Fibroblast of pulmonary artery (primary cell): Measurements from ENCODE around the gene LRRC43.

Source experiments
- DNase-seq: peaks from one replicate; pipeline ENCODE4 v3.0.0-alpha.2; 2010; ENCODE audit warnings: low read depth
- H3K4me3 ChIP-seq: replicated peaks from 2 replicates; pipeline ENCODE4 v1.5.1; 2011; ENCODE audit warnings: low read depth, mild to moderate bottlenecking, control low read depth, low read length, moderate library complexity
- CTCF ChIP-seq: IDR thresholded peaks from 2 replicates; pipeline ENCODE4 v1.5.1; 2011; ENCODE audit warnings: mild to moderate bottlenecking, control low read depth, low read length, inconsistent platforms; ENCODE audit errors: missing control alignments

Gene LRRC43

GRCh38 chr12:122192441-122192840 lies 9.5 kb downstream of the LRRC43 start:
- DNase-seq: no peak
- no peak for TF ChIP-seq CTCF
- no peak overlapping the region for H3K4me3 ChIP-seq

GRCh38 chr12:122194804-122195203 lies 11.9 kb downstream of the LRRC43 start:
- DNase-seq: no peak
- TF ChIP-seq CTCF: no peak
- H3K4me3 ChIP-seq: no peak overlapping the region

GRCh38 chr12:122195405-122195804 lies 12.5 kb downstream of the LRRC43 start:
- no peak for TF ChIP-seq CTCF
- no peak overlapping the region for H3K4me3 ChIP-seq
- DNase-seq: no peak

GRCh38 chr12:122197612-122197966 lies 14.7 kb downstream of the LRRC43 start:
- TF ChIP-seq CTCF: no peak
- H3K4me3 ChIP-seq: no peak overlapping the region
- no peak for DNase-seq

- DNase-seq: no peak
- TF ChIP-seq CTCF: no peak
- no peak overlapping the region for H3K4me3 ChIP-seq
Observed at GRCh38 chr12:122199484-122200355, 16.8 kb downstream of the LRRC43 start.

- no peak for DNase-seq
- H3K4me3 ChIP-seq: no peak overlapping the region
- no peak for TF ChIP-seq CTCF
Observed at GRCh38 chr12:122200541-122201175, 17.7 kb downstream of the LRRC43 start.
